ENCODE data around the gene APP.

- no peak for TF ChIP-seq POLR2A (IDR thresholded peaks at IDR 0.05)
- no peak for TF ChIP-seq CTCF (IDR thresholded peaks at IDR 0.05)
These were observed 183.0 kb downstream of the APP start for GRCh38 chr21:25987531-25987930.
